A673 (cell line): ENCODE measurements around the gene EZH1.

ENCODE experiments used
- EZH2 ChIP-seq: fragments of 200-600 bp; sonication (generic); IDR thresholded peaks from 2 replicates; pipeline ENCODE4 v1.6.1; 2017; ENCODE audit warnings: borderline replicate concordance, low read depth, mild to moderate bottlenecking, mixed read lengths, antibody characterized with exemption, low read length; ENCODE audit not compliant: poor library complexity, severe bottlenecking
- TF ChIP-seq, protein P1 (sequence below): fragments of 300-800, 200-600 bp; sonication (generic); conservative IDR thresholded peaks from 2 replicates; pipeline ENCODE4 v1.5.1; 2017; ENCODE audit warnings: low read depth, mild to moderate bottlenecking, antibody characterized with exemption, low read length, moderate library complexity, mixed read lengths

- TF ChIP-seq EZH2, result no peak
- TF ChIP-seq, protein P1, sequence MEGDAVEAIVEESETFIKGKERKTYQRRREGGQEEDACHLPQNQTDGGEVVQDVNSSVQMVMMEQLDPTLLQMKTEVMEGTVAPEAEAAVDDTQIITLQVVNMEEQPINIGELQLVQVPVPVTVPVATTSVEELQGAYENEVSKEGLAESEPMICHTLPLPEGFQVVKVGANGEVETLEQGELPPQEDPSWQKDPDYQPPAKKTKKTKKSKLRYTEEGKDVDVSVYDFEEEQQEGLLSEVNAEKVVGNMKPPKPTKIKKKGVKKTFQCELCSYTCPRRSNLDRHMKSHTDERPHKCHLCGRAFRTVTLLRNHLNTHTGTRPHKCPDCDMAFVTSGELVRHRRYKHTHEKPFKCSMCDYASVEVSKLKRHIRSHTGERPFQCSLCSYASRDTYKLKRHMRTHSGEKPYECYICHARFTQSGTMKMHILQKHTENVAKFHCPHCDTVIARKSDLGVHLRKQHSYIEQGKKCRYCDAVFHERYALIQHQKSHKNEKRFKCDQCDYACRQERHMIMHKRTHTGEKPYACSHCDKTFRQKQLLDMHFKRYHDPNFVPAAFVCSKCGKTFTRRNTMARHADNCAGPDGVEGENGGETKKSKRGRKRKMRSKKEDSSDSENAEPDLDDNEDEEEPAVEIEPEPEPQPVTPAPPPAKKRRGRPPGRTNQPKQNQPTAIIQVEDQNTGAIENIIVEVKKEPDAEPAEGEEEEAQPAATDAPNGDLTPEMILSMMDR, result no peak
These were observed 52.4 kb downstream of the EZH1 start for GRCh38 chr17:42692489-42692888.
